A673 (cell line): Measurements from ENCODE around the gene LENG8.

ENCODE experiments used
- CTCF ChIP-seq: fragments of 300-800, 200-600 bp; sonication (generic); conservative IDR thresholded peaks from 2 replicates; pipeline ENCODE4 v1.5.1; 2017; ENCODE audit warnings: low read depth, mild to moderate bottlenecking, antibody characterized with exemption, low read length, moderate library complexity, mixed read lengths
- EZH2 ChIP-seq: fragments of 200-600 bp; sonication (generic); IDR thresholded peaks from 2 replicates; pipeline ENCODE4 v1.6.1; 2017; ENCODE audit warnings: borderline replicate concordance, low read depth, mild to moderate bottlenecking, mixed read lengths, antibody characterized with exemption, low read length; ENCODE audit not compliant: poor library complexity, severe bottlenecking

GRCh38 chr19:54429545-54430227 lies 19.3 kb upstream of the LENG8 start:
- TF ChIP-seq CTCF (no peak), EZH2 (no peak)
